Colonic mucosa (tissue), 4 donors: ENCODE results near the gene MSANTD2. TPM values are rescaled to one million over a fixed set of nuclear protein-coding genes. Genes with fewer than 3 reads are reported as not detected.

ENCODE experiments used
- DNase-seq: peaks from one replicate; pipeline ENCODE4 v3.0.0-alpha.2; 2020
- H3K27ac ChIP-seq: fragments of 200-600 bp; one replicate; pipeline ENCODE4 v1.8.0; 2021
- H3K27me3 ChIP-seq: fragments of 200-600 bp; one replicate; pipeline ENCODE4 v1.8.0; 2021
- H3K36me3 ChIP-seq: fragments of 200-600 bp; one replicate; pipeline ENCODE4 v1.8.0; 2021
- H3K4me1 ChIP-seq: fragments of 200-600 bp; one replicate; pipeline ENCODE4 v1.8.0; 2021; ENCODE audit warnings: mild to moderate bottlenecking
- H3K4me3 ChIP-seq: fragments of 200-600 bp; one replicate; pipeline ENCODE4 v1.8.0; 2021
- H3K9ac ChIP-seq, 2 donors: one replicate each; pipeline ENCODE4 v1.7.0; 2013; ENCODE audit warnings: control low read depth in 2 of 2, low read depth in 2 of 2, low read length in 2 of 2
- H3K9me3 ChIP-seq: fragments of 200-600 bp; one replicate; pipeline ENCODE4 v1.8.0; 2021
- intact Hi-C: fragments of 100-400 bp; cut with DNase I; formaldehyde crosslinking; loops from one replicate; pipeline ENCODE4 v1.14.1; 2022
- total RNA-seq, 2 donors: library from RNA; stranded (reverse); fragmentation: NEBNext Ultra II Directional in 1 of 2; extraction: Animal tissue kit (Norgen Biotek cat#: 25700) in 1 of 2; gene quantifications; one replicate each; pipeline ENCODE4 v1.2.1, GENCODE V29; 2021
- TF ChIP-seq, protein P1 (sequence below): fragments of 200-600 bp; IDR thresholded peaks from one replicate; pipeline ENCODE4 v1.8.0; 2022; ENCODE audit warnings: antibody characterized with exemption, mild to moderate bottlenecking
- donor health status: healthy.
- donor health status: DM: no; HTN: no; CAD: no.
- donor health status: DM: no; HTN: no; CAD: no.

Gene MSANTD2
- total RNA-seq, 2 donors from 2014 or later, result 7.0 to 12.7 TPM

- no peak overlapping the region for H3K27ac ChIP-seq
- H3K4me3 ChIP-seq, result peak overlapping the region; percentile 48
- TF ChIP-seq, protein P1, sequence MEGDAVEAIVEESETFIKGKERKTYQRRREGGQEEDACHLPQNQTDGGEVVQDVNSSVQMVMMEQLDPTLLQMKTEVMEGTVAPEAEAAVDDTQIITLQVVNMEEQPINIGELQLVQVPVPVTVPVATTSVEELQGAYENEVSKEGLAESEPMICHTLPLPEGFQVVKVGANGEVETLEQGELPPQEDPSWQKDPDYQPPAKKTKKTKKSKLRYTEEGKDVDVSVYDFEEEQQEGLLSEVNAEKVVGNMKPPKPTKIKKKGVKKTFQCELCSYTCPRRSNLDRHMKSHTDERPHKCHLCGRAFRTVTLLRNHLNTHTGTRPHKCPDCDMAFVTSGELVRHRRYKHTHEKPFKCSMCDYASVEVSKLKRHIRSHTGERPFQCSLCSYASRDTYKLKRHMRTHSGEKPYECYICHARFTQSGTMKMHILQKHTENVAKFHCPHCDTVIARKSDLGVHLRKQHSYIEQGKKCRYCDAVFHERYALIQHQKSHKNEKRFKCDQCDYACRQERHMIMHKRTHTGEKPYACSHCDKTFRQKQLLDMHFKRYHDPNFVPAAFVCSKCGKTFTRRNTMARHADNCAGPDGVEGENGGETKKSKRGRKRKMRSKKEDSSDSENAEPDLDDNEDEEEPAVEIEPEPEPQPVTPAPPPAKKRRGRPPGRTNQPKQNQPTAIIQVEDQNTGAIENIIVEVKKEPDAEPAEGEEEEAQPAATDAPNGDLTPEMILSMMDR, result no peak
- no peaks in the 10 kb centered on the region for H3K9me3 ChIP-seq
- H3K4me1 ChIP-seq, result peaks cover 4% of the 10 kb centered on the region
- H3K27me3 ChIP-seq, result no peaks in the 10 kb centered on the region
- H3K36me3 ChIP-seq, result no peaks in the 10 kb centered on the region
- DNase-seq, result no peak
- H3K9ac ChIP-seq, result peak overlapping the region; percentile 8 to 84
- intact Hi-C loops, result no loop called here
Measured at GRCh38 chr11:124752471-124753102, 47.6 kb downstream of the MSANTD2 start.

GRCh38 chr11:124751741-124752470 is 48.3 kb downstream of the MSANTD2 start, which contains the start of gene VSIG2:
VSIG2 (minus strand) TSS chr11:124752255; CDS start chr11:124752137, 118 bp downstream.
- Histone ChIP-seq H3K27me3 (no peaks in the 10 kb centered on the region), H3K9ac (peak within 1 kb of the TSS; percentile 77 to 84), H3K27ac (peak within 1 kb of the TSS; percentile 74), H3K36me3 (no peaks in the 10 kb centered on the region), H3K4me1 (peaks cover 4% of the 10 kb centered on the region), H3K9me3 (no peaks in the 10 kb centered on the region), H3K4me3 (peak within 1 kb of the TSS; percentile 48)
- TF ChIP-seq, protein P1, result no peak
- peak; percentile 71 for DNase-seq
- intact Hi-C loops, result no loop called here

DNA sequence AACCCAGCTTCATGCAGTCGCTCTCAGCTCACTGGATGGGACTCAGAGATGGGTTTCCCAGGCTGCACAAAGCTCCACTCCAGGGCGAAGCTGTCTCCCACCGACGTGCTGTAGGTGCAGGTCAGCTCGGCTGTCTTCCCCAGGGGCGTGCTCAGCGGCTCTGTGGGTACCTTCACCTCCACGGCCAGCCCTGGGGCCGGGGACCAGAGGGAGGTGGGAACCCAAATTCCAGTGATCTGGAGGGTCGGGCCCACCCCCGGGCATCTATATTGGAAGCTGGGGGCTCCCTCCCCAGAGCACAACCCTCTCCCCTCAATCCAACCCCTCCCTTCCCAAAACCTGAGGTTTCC is 48.8 kb downstream of the MSANTD2 start:
- Histone ChIP-seq H3K4me3 (peak overlapping the region; percentile 48), H3K27ac (peak overlapping the region; percentile 74), H3K27me3 (no peaks in the 10 kb centered on the region), H3K9me3 (no peaks in the 10 kb centered on the region), H3K36me3 (no peaks in the 10 kb centered on the region), H3K9ac (peak overlapping the region; percentile 77 to 84), H3K4me1 (peaks cover 4% of the 10 kb centered on the region)
- no peak for DNase-seq
- intact Hi-C loops, result no loop called here
- TF ChIP-seq, protein P1, result no peak

DNA sequence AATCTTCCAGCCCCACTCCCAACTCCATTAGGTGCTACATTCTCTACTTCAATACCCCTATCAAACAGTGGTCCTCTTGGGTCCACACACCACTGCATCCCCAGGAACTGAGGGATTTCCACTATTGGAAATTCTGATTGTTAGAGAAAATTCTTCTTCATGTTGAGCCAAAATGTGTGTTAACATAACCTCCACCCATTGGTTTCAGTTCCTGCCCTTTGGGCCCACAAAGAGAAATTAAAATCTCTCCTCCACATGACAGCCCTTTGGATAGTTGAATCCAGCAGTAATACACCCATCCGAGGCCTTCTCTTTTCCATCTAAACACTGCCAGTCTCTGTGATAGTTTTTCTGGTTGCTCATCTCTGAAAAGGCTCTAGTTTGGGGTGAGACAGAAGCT is 50.3 kb downstream of the MSANTD2 start:
- TF ChIP-seq, protein P1, result no peak

GRCh38 chr11:124748481-124749343 is 51.5 kb downstream of the MSANTD2 start:
- peak; percentile 59 for DNase-seq
- Histone ChIP-seq H3K27me3 (peaks cover 4% of the 10 kb centered on the region), H3K4me3 (no peak overlapping the region), H3K36me3 (no peaks in the 10 kb centered on the region), H3K9ac (peak overlapping the region in 1 of 2 donors; percentile 77), H3K27ac (peak overlapping the region; percentile 62), H3K9me3 (no peaks in the 10 kb centered on the region), H3K4me1 (peaks cover 4% of the 10 kb centered on the region)
- TF ChIP-seq, protein P1, result no peak
- intact Hi-C loops, result loop anchor here (5.0 kb wide), 1 partner anchor 76 kb away; the partner anchor contains the start of genes SIAE and SPA17

More for the DNA sequence above, 50.3 kb downstream of the MSANTD2 start:
- Histone ChIP-seq H3K4me1 (peaks cover 4% of the 10 kb centered on the region), H3K27ac (peak overlapping the region; percentile 62), H3K27me3 (peaks cover 4% of the 10 kb centered on the region), H3K9me3 (no peaks in the 10 kb centered on the region), H3K9ac (peak overlapping the region in 1 of 2 donors; percentile 77), H3K36me3 (no peaks in the 10 kb centered on the region), H3K4me3 (no peak overlapping the region)
- DNase-seq, result no peak
- intact Hi-C loops, result loop anchor here (5.0 kb wide), 1 partner anchor 78 kb away; the partner anchor contains the start of genes SIAE and SPA17
